GM12801 (cell line): ENCODE measurements around the gene LRP3.

ENCODE experiments used
- TF ChIP-seq, protein P1 (sequence below): IDR thresholded peaks from one replicate; pipeline ENCODE4 v1.5.1; 2011; ENCODE audit warnings: control low read depth; ENCODE audit not compliant: insufficient read length; ENCODE audit errors: extremely low read depth

LRP3 gene

DNA sequence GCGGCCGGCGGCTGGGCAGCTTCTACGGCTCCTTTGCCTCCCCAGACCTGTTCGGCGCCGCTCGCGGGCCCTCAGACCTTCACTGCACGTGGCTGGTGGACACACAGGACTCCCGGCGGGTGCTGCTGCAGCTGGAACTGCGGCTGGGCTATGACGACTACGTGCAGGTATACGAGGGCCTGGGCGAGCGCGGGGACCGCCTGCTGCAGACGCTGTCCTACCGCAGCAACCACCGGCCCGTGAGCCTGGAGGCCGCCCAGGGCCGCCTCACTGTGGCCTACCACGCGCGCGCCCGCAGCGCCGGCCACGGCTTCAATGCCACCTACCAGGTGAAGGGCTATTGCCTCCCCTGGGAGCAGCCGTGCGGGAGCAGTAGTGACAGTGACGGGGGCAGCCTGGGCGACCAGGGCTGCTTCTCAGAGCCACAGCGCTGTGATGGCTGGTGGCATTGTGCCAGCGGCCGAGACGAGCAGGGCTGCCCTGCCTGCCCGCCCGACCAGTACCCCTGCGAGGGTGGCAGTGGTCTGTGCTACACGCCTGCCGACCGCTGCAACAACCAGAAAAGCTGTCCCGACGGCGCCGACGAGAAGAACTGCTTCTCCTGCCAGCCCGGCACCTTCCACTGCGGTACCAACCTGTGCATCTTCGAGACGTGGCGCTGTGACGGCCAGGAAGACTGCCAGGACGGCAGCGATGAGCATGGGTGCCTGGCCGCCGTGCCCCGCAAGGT lies 11.6 kb downstream of the LRP3 start:
- TF ChIP-seq, protein P1, sequence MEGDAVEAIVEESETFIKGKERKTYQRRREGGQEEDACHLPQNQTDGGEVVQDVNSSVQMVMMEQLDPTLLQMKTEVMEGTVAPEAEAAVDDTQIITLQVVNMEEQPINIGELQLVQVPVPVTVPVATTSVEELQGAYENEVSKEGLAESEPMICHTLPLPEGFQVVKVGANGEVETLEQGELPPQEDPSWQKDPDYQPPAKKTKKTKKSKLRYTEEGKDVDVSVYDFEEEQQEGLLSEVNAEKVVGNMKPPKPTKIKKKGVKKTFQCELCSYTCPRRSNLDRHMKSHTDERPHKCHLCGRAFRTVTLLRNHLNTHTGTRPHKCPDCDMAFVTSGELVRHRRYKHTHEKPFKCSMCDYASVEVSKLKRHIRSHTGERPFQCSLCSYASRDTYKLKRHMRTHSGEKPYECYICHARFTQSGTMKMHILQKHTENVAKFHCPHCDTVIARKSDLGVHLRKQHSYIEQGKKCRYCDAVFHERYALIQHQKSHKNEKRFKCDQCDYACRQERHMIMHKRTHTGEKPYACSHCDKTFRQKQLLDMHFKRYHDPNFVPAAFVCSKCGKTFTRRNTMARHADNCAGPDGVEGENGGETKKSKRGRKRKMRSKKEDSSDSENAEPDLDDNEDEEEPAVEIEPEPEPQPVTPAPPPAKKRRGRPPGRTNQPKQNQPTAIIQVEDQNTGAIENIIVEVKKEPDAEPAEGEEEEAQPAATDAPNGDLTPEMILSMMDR, result no peak

DNA sequence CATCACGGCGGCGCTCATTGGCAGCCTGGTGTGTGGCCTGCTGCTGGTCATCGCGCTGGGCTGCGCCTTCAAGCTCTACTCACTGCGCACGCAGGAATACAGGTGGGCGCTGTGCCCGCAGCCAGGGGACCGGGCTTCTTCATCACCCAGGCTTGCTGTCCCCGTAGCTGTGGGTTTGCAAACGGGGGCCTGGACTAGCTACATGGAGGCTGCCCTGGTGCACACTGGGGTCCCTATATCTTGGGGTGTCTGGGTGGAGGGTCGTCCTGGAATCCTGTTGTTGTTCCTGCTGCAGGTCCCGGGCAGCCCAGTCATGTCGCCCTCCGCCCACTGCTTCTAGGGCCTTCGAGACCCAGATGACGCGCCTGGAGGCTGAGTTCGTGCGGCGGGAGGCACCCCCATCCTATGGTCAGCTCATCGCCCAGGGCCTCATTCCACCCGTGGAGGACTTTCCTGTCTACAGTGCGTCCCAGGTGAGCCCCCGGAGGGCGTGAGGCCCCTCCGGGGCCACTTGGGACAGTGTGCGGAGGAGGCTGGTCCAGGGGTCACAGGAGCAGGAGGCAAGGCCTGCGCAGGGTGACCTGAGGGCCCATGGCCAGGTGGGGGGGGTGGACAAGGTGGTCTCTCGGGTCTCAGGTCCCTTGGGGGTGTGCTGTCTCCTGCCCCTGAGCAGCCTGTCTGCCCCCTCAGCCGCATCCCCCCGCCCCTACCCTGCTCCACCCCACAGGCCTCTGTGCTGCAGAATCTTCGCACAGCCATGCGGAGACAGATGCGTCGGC lies 12.3 kb downstream of the LRP3 start:
- TF ChIP-seq, protein P1, result no peak

DNA sequence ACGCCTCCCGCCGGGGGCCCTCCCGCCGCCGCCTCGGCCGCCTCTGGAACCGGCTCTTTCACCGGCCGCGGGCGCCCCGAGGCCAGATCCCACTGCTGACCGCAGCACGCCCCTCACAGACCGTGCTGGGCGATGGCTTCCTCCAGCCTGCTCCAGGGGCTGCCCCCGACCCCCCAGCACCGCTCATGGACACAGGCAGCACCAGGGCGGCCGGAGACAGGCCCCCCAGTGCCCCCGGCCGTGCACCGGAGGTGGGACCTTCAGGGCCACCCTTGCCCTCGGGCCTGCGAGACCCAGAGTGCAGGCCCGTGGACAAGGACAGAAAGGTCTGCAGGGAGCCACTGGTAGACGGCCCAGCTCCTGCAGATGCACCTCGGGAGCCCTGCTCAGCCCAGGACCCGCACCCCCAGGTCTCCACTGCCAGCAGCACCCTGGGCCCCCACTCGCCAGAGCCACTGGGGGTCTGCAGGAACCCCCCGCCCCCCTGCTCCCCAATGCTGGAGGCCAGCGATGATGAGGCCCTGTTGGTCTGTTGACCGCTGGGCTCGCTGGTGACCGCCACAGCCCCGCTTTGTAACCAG lies 13.0 kb downstream of the LRP3 start:
- TF ChIP-seq, protein P1, result no peak

DNA sequence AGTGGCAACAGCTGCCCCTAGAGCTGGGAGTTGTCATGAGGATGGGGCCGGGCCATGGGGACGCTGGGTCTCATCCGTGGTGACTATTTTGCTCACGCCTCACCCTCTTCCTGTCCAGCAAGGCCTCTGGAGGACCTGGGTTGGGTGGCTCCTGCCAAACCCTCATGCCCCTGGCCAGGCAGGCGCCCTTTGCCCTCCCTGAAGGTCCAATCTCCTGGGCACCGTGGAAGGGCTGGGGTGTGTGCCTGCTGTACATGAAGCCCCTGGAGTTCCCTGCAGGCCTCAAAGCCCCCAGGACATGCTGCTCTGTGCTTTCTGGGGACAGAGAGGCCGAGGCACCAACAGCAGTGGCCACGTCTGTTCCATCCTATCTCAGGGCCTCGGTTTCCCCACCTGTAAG lies 13.8 kb downstream of the LRP3 start:
- TF ChIP-seq, protein P1, result no peak

DNA sequence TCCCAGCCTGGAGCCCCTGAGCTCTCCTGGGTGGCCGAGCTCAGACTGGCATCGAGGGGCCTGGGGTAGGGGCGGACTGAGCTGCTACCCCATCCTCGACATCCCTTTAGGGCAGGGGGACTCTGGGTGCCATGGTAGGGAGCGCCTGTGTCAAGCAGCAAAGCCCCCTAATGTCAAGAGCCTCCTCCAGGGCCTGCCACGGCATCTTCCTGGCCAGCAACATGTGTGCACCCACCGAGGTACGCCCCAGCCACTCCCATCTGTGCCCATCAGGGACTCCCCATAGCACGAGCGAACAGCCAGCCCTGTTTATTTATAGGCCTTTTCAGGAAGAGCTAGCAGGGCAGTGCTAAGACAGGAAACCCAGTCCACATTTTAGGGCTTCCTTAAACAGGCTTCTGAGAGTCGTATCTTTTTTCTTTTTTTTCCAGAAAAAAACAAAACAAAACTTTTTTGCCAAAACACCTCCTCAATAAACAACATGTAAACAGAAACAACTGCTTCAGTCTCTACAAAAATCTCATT lies 14.3 kb downstream of the LRP3 start:
- TF ChIP-seq, protein P1, result no peak

DNA sequence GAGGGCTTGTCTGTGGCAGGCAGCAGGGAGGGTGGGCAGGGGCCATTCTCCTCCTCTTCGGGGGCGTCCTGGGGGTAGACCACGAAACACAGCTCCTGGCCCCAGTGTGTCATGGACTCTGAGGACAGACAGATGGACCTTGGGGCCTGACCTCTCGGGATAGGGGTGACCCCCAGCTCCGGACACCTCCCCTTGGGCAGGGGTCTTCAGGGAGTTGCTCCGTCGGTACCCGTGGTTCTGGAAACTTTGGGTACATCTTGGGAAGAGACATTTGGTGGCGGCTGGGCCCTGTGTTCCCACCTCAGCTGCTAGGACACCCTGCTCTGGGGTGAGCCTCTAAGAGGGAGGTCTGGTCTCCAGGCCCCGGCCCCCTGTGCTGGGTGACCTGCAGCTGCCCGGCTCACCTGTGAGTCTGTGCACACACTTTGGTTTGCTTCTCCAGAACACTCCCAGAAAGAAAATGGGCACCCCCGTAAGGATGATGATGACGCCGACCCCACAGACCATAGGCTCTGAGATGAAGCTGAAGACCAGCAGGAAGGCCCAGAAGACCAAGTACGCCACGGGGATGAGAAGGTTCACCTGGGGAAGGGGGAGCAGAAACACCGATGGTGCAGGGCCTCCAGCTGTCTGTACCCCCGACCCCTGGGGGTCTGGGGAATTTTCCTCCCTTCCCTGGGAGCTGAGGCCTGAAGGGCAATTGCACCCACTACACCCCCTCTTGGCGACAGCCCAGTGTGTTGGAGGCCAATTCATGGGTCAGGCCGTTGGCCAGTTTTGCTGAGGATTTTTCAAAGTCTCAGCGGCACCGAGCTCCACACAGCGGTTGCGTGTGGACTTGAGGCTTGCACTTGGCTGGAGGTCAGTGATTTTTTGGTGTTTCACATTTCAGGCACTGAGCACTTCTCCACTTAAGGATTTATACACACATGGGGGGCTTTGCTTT lies 15.0 kb downstream of the LRP3 start:
- TF ChIP-seq, protein P1, result no peak
